ENCODE data around the gene ROMO1.
A peak's percentile ranks its signal among the peaks of the same experiment; 100 is the strongest.

The ROMO1 gene

GRCh38 chr20:35664466-35665206, 34.6 kb upstream of the ROMO1 start, which contains the start of the genes CPNE1 and RBM12:
Gene CPNE1 (minus strand): TSS chr20:35664900. CDS start chr20:35632923, 31,977 bp downstream.
Gene RBM12 (minus strand): TSS chr20:35664900. CDS start chr20:35655322, 9,578 bp downstream.
- TF ChIP-seq, protein P1, sequence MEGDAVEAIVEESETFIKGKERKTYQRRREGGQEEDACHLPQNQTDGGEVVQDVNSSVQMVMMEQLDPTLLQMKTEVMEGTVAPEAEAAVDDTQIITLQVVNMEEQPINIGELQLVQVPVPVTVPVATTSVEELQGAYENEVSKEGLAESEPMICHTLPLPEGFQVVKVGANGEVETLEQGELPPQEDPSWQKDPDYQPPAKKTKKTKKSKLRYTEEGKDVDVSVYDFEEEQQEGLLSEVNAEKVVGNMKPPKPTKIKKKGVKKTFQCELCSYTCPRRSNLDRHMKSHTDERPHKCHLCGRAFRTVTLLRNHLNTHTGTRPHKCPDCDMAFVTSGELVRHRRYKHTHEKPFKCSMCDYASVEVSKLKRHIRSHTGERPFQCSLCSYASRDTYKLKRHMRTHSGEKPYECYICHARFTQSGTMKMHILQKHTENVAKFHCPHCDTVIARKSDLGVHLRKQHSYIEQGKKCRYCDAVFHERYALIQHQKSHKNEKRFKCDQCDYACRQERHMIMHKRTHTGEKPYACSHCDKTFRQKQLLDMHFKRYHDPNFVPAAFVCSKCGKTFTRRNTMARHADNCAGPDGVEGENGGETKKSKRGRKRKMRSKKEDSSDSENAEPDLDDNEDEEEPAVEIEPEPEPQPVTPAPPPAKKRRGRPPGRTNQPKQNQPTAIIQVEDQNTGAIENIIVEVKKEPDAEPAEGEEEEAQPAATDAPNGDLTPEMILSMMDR (IDR thresholded peaks at IDR 0.05; ENCODE audit: extremely low read depth, missing control alignments): no peak
- DNase-seq (ENCODE audit: low spot score): peak; percentile 97

GRCh38 chr20:35665949-35666288, 33.3 kb upstream of the ROMO1 start:
- DNase-seq (ENCODE audit: low spot score): no peak
- TF ChIP-seq, protein P1 (IDR thresholded peaks at IDR 0.05; ENCODE audit: extremely low read depth, missing control alignments): no peak

GRCh38 chr20:35669221-35669620, 30.0 kb upstream of the ROMO1 start:
- no peak for DNase-seq (ENCODE audit: low spot score)
- TF ChIP-seq, protein P1 (IDR thresholded peaks at IDR 0.05; ENCODE audit: extremely low read depth, missing control alignments): no peak

DNA sequence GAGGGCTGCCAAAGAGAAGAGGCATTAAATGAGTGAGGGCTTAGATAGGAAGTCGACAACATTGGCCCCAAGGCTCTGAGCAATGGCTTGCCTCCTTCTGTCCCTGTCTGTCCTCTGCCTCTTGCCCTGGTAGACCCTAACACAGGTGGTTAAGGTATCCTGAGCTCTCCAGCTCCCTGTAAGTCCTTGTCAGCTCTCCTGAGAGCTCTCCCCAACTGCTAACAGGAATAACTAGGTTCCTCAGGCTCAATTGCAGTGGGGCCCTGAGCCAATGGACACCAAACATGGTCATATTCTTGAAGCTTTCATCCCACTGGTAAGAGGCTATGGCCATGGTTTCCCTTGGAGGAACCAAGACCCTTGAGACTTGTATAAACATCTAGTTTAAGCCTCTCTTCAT, 29.5 kb upstream of the ROMO1 start:
- DNase-seq (ENCODE audit: low spot score): no peak
- TF ChIP-seq, protein P1 (IDR thresholded peaks at IDR 0.05; ENCODE audit: extremely low read depth, missing control alignments): no peak

DNA sequence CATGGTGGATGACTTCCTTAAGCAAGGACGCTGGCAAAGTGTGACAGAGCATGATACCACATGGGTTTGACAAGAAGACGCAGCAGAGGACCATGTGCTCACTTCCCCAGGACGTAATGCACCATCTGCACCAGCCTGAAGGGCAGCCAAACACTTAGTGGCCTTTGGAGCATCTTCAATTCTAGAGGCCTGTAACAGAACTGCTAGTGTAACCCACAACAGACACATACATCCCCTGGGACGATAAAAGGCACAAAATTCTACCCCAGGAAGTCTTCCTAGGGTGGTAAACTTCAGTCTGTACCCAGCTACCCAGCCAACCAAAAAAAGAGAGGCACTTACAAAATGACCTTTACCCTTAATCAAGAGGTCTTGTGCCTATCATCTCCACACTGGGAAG, 25.3 kb upstream of the ROMO1 start:
- DNase-seq (ENCODE audit: low spot score): no peak
- TF ChIP-seq, protein P1 (IDR thresholded peaks at IDR 0.05; ENCODE audit: extremely low read depth, missing control alignments): no peak

- DNase-seq (ENCODE audit: low spot score): no peak
- TF ChIP-seq, protein P1 (IDR thresholded peaks at IDR 0.05; ENCODE audit: extremely low read depth, missing control alignments): no peak
These were observed 24.3 kb upstream of the ROMO1 start for GRCh38 chr20:35674921-35675320.

- no peak for DNase-seq (ENCODE audit: low spot score)
- TF ChIP-seq, protein P1 (IDR thresholded peaks at IDR 0.05; ENCODE audit: extremely low read depth, missing control alignments): no peak
These were observed 18.6 kb upstream of the ROMO1 start for GRCh38 chr20:35680452-35681183.
